ENCODE measurements around the gene SLC9A2.
A peak's percentile ranks its signal among the peaks of the same experiment; 100 is the strongest.

SLC9A2 gene

GRCh38 chr2:102603904-102604303 is 15.4 kb upstream of the SLC9A2 start:
- TF ChIP-seq ZFX (IDR thresholded peaks at IDR 0.05; ENCODE audit: borderline replicate concordance): no peak
- TF ChIP-seq, protein P1, sequence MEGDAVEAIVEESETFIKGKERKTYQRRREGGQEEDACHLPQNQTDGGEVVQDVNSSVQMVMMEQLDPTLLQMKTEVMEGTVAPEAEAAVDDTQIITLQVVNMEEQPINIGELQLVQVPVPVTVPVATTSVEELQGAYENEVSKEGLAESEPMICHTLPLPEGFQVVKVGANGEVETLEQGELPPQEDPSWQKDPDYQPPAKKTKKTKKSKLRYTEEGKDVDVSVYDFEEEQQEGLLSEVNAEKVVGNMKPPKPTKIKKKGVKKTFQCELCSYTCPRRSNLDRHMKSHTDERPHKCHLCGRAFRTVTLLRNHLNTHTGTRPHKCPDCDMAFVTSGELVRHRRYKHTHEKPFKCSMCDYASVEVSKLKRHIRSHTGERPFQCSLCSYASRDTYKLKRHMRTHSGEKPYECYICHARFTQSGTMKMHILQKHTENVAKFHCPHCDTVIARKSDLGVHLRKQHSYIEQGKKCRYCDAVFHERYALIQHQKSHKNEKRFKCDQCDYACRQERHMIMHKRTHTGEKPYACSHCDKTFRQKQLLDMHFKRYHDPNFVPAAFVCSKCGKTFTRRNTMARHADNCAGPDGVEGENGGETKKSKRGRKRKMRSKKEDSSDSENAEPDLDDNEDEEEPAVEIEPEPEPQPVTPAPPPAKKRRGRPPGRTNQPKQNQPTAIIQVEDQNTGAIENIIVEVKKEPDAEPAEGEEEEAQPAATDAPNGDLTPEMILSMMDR (IDR thresholded peaks at IDR 0.05): no peak
- no peak overlapping the region for H3K27ac ChIP-seq

DNA sequence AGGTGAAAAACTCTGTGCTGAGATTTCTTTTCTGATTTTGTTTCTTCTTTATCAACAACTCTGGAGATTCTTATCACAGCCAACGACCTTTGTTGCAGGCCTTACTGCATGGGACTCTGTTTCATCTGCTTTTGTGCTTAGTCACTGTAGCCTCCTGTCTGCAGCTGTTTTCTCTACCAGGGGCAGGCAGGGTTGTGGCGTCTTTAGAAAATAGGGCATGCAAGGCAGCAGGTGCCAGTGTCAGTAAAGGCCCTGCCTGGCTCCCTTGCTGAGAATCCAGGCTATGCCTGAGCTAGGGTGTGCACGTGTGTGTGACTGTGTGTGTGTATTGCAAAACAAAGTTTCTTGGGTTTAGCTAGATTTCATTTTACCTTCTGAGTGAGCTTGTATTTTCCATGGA is 14.6 kb upstream of the SLC9A2 start:
- no peak overlapping the region for H3K27ac ChIP-seq
- TF ChIP-seq, protein P1 (IDR thresholded peaks at IDR 0.05): no peak
- no peak for TF ChIP-seq ZFX (IDR thresholded peaks at IDR 0.05; ENCODE audit: borderline replicate concordance)

DNA sequence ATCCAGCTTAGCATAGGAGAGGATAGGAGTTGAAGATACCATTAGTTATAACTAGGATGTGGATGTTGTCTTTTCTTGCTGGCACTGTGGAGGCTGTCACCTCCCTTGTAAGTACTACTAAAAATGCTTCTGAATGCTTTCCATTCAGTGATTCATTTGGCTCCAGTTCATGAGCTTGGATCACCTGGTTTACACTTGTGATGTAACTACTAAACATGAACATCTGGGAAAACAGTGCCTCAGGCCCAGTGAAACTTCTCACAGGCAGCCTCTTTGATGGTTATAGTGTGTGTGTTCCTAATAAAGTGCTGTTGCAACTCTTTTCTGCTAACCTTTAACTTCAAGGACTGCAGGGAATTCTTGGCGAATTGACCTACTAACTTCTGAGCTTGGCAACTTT is 13.0 kb upstream of the SLC9A2 start:
- no peak overlapping the region for H3K27ac ChIP-seq
- TF ChIP-seq, protein P1 (IDR thresholded peaks at IDR 0.05): no peak
- no peak for TF ChIP-seq ZFX (IDR thresholded peaks at IDR 0.05; ENCODE audit: borderline replicate concordance)

- no peak overlapping the region for H3K27ac ChIP-seq
- no peak for TF ChIP-seq ZFX (IDR thresholded peaks at IDR 0.05; ENCODE audit: borderline replicate concordance)
- TF ChIP-seq, protein P1 (IDR thresholded peaks at IDR 0.05): peak; percentile 97
Observed at GRCh38 chr2:102615620-102616436, 3.5 kb upstream of the SLC9A2 start.

DNA sequence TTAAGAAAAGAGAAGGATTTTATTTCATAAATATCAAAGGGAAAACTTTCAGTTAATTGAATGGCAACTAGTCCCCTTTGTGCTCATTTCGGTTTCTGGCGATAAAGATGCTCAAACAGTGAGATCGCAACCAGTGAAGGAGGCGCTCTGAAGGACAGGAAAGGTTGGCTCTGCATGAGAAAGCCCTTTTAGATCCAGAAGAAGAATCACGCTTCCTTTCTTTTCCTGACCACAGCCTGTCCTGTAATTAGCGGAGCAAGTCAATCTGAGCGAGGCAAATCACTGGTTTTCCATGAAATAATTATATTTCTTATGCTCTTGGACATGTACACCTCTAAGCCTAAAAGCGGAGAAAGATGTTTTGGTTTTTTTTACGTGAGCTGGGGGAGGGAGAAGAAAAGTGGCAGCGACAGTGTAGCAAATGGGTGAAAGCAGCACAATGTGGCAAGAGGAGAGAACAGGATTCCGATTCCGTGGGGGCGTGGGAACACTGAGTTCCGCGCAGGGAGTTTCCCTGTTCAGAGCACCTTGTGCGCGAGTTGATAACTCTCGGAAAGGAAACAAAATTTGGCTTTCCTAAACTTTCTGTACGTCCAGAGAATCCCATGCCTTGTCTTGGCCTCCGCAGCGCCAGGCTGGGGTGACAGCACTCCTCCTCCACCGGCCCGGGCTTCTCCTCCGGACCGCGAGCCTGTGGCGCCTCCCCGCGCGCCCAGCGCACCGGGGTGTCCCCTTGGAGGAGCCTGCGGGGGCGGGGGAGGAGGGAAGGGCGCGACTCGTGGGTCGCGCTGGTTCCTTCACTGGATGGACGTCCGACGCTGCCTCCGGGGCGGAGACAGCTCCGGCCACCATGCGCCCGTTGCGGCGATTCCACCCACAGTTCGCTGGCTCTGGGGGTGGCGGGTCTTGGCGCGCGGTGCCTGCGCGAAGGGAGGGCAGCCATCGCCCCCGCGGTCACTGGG is 620 bp upstream of the SLC9A2 start:
- H3K27ac ChIP-seq: no peak overlapping the region
- TF ChIP-seq, protein P1 (IDR thresholded peaks at IDR 0.05): no peak
- TF ChIP-seq ZFX (IDR thresholded peaks at IDR 0.05; ENCODE audit: borderline replicate concordance): no peak

GRCh38 chr2:102620332-102620731 is 979 bp downstream of the SLC9A2 start:
- no peak for TF ChIP-seq ZFX (IDR thresholded peaks at IDR 0.05; ENCODE audit: borderline replicate concordance)
- TF ChIP-seq, protein P1 (IDR thresholded peaks at IDR 0.05): no peak
- no peak overlapping the region for H3K27ac ChIP-seq

Measured in 22Rv1 (cell line).